ENCODE measurements around the gene RMDN2.

The RMDN2 gene

DNA sequence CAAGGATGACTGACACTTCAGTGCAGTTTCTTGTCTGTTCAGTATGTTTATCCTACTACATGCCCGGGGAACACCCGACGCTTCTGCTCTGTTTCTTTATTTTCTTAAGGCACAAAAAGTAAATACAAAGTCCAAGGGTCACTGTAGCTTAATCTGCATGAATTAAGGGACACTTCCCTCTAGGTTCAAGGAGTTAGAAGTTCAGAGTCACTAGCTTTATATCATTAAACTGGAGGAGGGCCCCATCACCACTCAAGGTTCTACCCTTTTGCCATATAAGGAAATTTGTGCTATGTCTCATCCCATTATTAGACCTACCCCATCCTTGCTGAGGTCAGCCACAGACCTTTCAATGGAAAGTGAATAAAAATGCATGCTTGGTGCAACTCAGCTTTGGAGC is 27.6 kb upstream of the RMDN2 start:
- no peak for DNase-seq (ENCODE audit: low read depth in 1 of 2, low spot score in 1 of 2)

DNA sequence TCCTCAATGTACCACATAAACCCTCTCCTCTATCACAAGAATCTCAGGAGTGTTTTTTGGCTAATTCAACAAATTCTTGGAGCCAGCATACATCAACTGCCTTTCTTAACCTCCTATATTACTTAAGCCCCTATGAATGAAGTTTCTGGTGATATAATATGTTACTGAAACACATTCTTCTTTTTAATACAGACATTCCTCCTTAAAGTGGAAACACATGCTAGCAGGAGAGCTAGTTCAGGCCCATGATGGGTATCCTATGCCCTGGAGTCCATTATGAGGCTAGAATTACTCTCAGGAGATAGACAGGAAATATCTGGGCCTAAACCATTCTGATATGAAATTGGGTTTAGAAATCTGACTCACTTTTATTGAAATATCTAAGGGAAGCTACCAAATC is 26.6 kb upstream of the RMDN2 start:
- no peak for DNase-seq (ENCODE audit: low read depth in 1 of 2, low spot score in 1 of 2)

DNA sequence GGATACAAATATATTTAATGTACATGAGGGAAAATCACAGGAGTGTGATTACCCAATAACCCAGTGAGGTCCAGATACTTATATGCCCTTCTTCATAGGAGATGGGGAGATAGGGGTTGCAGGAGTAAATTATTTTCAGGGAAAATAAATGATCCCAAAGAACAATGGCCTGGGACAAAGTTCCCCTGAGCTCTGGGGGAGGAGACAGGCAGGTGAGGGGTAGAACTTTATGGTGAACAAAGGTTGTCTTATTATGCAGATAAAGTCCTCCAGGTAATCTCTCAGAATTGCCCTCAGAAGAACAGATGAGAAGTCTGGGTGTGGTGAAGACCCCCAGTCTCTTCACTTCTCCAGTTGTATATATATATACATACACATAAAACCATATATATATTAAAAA is 22.1 kb upstream of the RMDN2 start:
- no peak for DNase-seq (ENCODE audit: low read depth in 1 of 2, low spot score in 1 of 2)

DNA sequence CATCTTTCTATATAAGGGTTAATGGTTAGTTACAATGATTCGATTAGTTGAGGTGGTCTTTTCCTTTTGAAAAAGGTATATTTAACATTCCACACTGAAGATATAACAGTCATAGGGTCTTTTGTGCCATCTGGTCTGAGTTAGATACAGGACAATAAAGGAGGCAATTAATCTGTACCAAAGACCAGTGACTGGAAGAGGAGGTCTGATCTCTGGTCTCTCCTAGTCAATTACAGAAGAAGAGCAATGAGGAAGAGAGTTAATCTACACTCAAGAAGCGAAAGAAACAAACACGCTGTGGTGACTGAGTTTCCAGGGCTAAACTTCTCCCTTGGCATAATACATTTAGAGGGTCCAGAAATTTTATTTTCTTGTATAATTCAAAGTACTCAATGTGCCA is 20.7 kb upstream of the RMDN2 start:
- DNase-seq (ENCODE audit: low read depth in 1 of 2, low spot score in 1 of 2), result no peak

DNA sequence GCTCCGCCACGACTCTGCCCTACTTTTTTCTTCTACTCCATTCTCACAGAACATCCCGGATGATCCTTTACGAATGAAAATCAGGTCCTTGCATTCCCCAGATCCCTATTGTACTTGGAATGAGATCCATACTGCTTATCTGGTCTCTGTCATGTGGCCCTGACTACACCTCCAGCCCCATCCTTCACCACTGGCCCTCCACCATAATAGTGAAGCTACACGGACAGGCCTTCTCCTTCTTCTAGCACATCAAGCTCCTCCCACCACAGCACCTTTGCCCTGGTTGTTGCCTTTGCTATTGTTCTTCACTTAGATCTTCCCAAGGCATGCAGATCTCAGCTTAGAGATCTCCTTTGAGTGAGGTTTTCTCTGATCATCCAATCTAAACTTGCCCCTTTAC is 20.1 kb upstream of the RMDN2 start:
- no peak for DNase-seq (ENCODE audit: low read depth in 1 of 2, low spot score in 1 of 2)

DNA sequence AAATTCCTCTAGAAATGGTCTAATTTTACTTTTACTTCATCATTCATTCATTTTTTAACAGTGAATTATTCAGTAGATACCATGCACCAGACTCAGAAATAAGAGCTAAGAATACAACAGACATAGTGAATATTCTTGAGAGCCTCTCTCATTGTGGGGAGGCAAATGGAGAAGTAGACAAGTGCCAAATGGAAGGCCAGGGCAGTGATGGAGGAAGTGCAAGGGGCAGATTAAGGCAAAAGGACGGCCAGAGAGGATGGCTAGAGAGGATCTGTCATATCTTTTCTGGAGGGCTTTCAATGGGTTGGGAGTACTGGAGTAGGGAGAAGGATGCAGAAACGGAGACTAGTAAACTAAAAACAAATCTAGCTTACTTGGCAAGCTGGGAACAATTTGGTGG is 19.0 kb upstream of the RMDN2 start:
- no peak for DNase-seq (ENCODE audit: low read depth in 1 of 2, low spot score in 1 of 2)

DNA sequence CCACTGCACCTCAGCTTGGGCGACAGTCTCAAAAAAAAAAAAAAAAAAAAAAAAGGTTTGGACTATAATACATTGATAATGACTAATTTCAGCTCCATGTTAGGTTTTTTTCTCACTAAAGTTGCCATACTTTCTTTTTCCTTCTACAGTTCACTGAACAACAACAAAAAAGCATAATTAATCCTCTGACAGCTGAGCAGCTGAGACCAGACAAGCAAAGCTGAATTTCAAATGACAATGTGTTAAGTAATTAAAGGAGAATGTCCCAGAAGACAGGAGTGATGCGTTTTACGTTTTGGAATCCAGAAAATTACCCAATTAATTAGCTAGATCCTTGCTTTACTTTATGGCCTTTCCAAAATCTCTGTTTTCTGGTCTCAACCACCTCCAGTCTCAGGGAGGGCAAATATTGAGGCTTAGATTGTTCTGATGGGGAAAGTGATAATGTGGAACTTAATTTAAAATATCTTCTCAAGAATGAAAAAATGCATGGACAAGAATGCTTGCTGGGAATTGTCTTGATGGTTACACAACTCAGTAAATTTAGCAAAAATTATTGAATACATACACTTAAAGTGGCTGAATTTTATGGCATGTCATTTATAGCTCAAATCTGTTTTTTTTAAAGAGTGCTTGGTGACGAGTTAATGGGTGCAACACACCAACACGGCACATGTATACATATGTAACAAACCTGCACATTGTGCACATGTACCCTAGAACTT is 17.4 kb upstream of the RMDN2 start:
- DNase-seq (ENCODE audit: low read depth in 1 of 2, low spot score in 1 of 2), result no peak

DNA sequence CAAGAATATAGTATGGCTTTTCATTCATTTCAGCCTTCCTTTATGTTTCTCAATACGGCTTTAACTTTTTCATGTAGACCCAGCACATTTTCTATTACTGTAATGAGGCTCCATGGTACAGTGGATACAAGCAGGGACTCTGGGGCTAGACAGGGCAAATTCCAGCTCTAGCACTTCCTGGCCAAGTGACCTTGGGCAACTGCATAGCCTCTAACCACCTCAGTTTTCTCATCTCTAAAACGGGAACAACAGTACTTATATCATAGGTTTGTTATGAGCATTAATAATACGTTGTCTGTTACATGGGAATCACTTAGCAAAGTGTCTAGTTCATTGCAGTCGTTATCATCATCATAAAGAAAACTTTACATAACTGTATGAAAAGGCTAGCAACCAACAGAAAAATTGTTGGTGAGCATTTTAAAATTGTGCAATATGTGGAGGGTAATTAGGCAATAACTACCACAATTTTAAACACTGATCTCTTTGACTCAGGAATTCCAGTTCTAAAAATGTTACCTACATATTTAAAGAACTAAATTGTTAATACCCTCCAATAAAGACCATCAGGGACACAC is 13.7 kb upstream of the RMDN2 start:
- no peak for DNase-seq (ENCODE audit: low read depth in 1 of 2, low spot score in 1 of 2)

DNA sequence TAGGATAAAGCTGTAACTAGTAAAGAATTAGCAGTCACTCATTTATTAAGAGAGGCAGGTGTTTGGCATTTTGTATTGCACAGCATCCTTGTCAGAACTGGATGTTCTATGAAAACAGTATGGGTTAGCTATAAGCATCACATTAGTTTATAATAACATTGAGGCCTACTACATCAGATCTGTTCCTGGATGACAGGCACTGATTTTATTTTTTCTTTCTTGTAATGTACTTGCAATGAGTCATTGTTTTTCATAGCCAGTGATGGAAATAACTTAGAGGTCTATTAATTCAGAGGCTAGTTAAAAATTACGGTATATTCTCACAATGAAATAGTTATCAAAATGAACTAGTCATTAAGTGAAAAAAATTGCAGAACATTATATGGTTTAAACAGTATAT is 13.0 kb upstream of the RMDN2 start:
- no peak for DNase-seq (ENCODE audit: low read depth in 1 of 2, low spot score in 1 of 2)

DNA sequence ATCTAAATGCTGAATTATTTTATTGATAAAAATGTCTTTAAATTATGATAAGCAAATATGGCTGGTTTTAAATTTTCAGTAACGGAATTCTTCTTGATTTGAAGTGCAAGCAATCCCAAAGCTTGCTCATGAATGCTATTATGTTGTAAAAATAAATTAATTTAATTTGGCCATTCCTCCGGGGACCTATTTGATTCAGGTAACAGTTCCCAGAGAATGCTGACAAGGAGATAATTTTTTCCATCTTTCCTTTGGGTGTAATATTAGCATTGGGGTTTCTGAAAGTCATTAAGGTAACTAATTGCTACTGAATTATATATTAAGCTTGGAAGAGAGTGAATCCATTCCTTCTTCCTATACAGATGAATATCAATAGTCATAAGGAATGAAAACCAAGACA is 12.5 kb upstream of the RMDN2 start:
- no peak for DNase-seq (ENCODE audit: low read depth in 1 of 2, low spot score in 1 of 2)

DNA sequence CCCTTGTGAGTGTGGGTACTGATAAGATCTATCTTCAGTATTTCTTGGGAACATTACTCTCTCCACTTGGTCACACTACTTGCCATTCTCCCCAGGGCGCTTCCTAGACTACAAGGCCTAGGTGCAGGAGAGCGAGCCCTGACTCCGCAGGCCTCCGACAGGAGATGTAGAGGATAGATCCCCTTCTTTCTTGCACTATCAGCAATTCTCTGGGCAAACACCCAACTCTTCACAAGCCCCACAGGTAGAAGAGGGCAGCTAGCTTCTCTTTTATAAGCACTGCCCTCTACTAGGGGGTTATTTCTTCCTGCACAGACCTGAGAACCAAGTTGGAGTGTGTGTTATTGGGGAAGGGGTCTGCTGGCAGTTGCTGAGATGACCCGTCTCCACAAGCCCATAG is 10.7 kb upstream of the RMDN2 start:
- DNase-seq (ENCODE audit: low read depth in 1 of 2, low spot score in 1 of 2), result no peak

DNA sequence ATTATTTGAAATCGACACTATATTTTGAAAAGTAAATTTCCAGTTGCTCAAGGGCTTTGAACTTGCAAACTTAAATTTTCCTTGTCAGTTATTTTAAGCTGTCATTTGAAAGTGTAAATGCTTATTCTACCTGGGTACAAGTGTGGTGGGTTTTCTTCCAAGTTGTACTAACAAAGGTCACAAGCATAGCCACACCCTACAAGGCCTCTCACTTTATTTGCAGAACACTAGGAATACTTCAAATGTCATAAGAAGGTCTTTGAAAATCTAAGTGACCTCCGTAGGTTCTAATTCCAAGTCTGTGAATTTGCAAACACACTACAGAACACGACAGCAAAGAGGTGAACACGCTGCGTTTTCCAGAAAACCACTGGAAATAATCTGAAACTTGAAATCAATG is 9.3 kb upstream of the RMDN2 start:
- no peak for DNase-seq (ENCODE audit: low read depth in 1 of 2, low spot score in 1 of 2)

DNA sequence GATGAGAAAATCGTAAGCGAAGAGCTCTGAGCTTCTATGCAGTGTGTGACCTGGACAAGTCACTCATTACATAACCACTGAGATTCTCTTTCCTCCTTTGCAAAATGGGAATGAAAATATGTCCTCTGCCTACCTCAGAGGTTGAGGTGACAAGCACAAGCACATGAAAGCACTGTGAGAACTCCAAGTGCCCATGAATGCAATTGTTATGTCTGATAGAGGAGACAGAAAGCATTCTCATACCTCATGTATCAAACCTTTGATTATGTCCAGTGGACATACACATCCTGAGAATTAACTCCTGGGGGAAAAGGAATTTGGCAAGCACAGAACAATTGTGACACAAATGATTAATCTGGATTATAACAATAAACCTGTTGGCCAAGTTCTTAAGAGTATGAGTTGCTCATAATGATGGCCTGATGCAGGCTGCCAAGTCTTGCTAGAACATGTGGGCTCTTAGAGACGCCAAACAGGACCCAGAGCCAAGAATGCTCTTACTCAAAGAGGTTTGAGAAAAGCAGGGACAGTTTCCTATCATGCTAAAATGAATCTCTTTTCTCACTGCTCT is 8.5 kb upstream of the RMDN2 start:
- DNase-seq (ENCODE audit: low read depth in 1 of 2, low spot score in 1 of 2), result no peak

DNA sequence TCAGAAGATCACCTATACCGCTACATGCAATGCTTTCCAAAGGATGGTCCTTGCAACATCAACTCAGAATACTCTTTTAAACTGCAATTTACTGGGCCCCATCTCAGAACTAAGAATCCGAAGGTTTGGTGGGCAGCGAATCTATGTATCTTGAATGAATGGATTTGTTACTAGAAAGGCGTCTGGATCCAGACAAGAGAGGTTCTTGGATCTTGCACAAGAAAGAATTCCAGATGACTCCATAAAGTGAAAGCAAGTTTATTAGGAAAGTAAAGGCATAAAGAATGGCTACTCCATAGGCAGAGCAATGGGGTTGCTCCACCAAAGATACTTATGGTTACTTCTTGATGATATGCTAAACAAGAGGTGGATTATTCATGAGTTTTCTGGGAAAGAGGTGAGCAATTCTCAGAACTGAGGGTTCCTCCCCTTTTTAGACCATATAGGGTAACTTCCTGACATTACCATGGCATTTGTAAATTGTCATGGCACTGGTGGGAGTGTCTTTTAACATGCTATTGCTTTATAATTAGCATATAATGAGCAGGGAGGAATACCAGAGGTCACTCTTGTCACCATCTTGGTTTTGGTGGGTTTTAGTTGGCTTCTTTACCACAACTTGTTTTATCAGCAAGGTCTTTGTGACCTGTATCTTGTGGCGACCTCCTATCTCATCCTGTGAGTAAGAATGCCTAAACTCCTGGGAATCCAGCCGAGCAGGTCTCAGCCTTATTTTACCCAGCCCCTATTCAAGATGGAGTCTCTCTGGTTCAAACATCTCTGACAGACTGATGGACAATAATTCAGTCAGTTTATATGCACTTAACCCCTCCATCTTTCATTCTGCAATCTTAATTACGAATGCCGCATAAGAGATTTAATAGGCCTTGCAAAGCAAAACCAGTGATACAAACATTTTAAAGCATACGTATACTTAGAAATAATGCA is 7.5 kb upstream of the RMDN2 start:
- DNase-seq (ENCODE audit: low read depth in 1 of 2, low spot score in 1 of 2), result no peak

DNA sequence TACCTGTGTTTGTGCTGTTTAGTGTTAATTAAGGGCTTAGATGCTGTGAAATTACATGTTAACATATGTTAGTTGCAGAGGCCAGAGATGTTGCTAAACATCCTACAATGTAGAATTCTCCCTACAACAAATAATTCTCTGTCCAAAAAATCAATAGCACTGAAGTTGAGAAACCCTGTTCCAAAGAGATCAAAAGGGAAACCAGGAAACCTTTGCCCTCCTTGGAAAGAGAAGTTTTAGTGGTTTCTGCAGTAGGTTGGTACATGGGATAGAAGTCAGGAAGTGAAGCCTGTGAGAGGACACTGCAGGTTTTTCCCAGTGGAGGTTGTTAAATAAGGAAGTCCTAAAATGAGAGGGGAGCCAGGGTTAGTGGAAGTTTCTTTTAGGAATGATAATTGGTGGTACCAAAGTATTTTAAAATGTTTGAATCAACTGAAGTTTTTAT is 6.3 kb upstream of the RMDN2 start:
- no peak for DNase-seq (ENCODE audit: low read depth in 1 of 2, low spot score in 1 of 2)

DNA sequence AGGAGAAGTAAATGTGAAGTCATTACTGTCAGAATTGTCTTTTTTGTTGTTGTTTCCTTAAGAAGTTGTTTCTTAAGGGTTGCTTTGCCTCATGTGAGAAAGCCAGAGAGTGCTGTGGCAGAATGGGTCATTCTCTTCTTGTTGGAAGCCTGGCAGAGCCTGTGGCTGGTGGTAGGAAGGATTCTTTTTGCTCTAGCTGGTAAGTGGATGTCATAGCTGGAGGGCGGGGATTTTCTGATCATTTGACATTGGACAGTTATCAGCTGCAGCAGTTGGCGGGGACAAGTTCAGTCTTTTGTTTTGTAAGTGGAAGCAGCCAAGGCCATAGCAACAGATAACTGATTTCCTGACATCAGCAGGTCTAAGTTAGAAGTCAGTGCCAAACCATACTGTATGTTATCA is 5.5 kb upstream of the RMDN2 start:
- DNase-seq (ENCODE audit: low read depth in 1 of 2, low spot score in 1 of 2), result no peak

DNA sequence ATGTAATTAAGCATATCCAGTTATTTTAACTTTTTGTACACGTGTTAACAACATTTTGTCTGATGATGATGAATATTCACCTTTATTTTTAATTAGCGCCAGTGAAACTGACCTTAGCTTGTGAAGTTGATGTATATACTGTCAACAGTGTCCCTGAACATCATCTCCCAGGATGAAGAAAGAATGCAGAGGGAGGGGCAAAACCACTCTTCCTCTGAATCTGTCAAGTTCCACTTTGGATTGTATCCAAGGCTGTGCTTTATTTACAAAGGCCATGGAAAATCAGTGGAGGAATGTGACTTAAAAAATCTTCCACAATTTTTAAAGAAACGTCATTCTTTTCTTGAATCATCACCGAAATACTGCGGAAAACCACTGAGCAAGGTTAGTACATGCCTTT is 4.5 kb upstream of the RMDN2 start:
- no peak for DNase-seq (ENCODE audit: low read depth in 1 of 2, low spot score in 1 of 2)

DNA sequence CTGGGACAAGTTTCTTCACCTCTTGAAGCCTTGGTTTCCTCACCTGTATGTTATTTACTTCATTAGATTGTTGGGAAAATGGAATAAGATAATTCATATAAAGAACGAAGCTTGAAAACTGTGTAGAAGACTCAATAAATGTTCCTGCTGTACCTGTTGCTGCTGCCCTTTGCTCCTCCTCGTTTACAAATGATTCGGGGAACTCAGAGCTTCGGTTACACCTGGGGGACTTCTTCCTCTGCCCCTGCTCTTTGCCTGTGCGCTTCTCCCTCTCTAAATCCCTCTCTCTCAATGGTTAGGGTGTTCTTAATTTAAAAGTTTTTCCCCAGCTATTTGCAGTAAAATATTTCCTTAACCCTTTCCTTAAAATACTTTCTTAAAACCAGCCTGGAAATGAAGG is 3.3 kb upstream of the RMDN2 start:
- DNase-seq (ENCODE audit: low read depth in 1 of 2, low spot score in 1 of 2), result no peak

DNA sequence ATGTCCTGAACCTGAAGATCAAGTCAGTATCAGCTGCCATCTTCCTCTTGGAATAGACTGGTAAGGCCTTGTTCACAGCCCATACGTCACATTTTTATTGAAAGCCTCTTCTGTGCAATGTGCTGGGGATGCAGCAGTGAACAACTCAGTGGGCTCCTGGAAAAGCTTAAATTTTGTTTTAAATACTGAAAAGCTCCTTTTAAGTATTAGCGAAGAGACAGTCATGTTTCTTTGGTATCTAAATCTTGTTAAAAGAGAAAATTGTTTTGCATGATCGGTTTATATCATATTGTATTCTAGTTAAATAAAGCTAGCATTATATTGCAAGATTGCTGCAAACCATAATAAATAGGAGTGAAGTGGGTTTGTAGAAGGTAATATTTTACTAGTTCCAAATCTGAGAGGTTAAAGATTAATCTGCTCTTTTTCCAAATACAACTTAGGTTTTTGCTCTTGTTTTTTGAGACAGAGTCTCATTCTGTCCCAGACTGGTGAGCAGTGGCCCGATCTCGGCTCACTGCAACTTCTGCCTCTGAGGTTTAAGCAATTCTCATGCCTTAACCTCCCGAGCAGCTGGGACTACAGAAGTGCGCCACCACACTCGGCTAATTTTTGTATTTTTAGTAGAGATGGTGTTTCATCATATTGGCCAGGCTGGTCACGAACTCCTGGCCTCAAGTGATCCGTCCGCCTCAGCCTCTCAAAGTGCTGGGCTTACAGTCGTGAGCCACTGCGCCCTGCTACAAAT is 1.6 kb upstream of the RMDN2 start:
- no peak for DNase-seq (ENCODE audit: low read depth in 1 of 2, low spot score in 1 of 2)

DNA sequence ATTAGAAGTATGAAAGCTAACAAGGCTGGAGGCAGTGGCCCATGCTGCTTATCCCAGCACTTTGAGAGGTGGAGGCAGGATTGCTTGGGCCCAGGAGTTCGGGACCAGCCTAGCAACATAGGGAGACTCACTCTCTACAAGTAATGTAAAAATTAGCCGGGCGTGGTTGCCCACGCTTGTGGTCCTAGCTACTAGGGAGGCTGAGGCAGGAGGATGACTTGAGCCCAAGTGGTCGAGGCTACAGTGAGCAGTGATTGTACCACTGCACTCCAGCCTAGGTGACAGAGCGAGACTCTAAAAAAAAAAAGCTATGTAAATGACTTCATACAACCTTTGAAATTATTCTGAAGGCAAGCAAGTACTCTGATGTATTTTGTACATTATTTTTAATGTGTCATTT is 1.5 kb downstream of the RMDN2 start:
- no peak for DNase-seq (ENCODE audit: low read depth in 1 of 2, low spot score in 1 of 2)

DNA sequence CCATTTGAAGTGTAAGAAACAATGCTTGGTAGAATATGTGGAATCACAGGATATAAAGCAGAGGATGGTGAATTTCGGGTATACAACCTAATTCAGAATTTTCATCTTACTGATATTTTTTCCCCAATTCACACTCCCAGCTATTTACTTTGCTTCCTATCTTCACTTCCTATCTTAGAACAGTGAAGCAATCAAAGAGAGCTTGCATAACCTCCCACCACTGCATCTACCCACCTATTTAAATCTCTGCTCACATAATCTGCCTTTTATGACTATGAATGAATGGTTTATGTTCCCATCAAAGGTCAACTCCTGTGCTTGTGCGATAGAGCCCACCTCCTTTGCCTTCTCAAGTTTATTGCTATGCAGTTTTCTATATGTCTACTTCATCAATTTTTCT is 3.3 kb downstream of the RMDN2 start:
- DNase-seq (ENCODE audit: low read depth in 1 of 2, low spot score in 1 of 2), result no peak

All from activated T-helper 1 cell treated with anti-CD3 and anti-CD28 coated beads, Interleukin-2, amount 50 U/mL, for 16 hours (primary cell).